NCI-H446 treated with DMSO at 0.1 percent for 48 hours (cell line): ENCODE results near the gene JAZF1.

Source experiments
- DNase-seq: peaks from one replicate; lab custom pipeline; 2025; lab: John Stamatoyannopoulos, UW

The JAZF1 gene

DNA sequence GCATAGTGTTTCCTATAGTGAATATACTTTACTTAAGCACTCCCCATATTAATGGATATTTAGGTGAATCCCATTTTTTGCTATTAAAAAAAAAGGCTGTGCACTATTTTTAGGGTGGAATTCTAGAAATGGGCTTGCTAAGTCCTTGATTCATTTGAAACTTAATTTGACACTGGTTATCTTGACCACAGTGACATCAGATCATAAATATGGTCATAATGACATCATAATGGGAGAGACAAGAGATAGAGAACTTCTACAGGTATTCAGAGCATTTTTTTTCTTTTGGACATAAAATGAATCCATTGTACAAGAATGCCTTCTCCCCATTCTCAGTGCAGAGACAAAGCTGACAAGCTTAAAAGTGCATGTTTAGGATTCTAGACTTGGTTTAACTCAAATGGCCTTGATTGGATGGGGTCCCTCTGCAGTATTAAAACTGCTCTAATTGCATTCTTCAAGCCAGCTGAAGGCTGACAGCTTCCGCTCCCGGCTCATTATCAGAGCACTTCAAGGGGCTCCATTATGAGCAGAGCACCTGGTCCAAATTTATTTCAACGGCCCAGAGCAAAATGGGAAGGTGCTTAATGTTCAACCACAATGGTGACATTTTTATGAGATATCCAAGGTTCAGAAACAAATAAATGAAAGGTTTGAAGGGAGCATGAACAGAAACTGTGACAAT, 104.8 kb downstream of the JAZF1 start:
- no peak for DNase-seq

DNA sequence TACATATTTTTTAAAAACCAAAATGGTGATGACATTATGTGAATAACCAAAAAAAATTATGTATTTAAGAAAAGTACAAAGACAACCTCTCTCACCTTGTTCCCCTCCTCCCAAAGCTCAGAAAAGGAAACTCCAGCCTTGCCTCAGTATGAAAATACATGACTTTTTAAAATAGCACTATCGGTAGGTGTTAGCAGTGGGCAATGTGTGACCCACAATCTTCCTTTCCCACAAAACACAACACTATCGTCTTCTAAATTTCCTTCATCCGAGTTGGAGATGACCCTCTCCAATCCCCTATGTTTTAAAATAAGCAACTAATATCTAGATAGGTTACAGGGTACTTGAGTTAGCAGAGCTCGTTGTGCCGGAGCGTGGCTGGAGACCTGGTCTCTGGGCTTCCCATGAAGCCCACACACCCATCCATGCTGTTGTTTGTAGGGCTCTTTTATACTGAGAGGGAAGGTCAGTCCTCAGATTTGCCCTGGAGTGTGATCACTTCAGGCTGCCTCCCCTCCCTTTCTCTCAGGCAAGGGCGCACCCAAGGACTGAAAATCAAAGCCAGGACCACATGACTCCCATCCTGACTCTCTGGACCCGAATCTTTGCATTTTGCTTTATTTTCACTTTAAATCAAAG, 107.6 kb downstream of the JAZF1 start:
- no peak for DNase-seq

DNA sequence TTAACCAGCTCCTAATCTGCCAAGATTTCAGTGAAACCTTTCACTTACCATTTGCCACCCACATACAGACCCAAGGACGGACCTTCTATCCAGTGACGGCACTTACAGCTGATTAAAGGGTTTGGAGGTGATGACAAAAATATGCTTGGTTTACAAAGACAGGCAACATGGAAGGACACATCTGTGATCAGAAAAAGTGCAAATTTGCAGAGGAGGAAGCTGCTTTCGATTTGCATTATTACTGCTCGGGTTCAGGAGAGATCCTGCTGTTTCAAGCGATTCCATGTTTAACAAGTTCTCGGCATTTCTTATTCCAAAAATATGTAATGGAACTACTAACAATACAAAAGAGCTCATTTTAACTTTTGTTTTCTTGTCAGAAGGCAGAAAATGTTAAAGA, 109.0 kb downstream of the JAZF1 start:
- DNase-seq = no peak

GRCh38 chr7:28070297-28071055, 110.1 kb downstream of the JAZF1 start:
- no peak for DNase-seq

DNA sequence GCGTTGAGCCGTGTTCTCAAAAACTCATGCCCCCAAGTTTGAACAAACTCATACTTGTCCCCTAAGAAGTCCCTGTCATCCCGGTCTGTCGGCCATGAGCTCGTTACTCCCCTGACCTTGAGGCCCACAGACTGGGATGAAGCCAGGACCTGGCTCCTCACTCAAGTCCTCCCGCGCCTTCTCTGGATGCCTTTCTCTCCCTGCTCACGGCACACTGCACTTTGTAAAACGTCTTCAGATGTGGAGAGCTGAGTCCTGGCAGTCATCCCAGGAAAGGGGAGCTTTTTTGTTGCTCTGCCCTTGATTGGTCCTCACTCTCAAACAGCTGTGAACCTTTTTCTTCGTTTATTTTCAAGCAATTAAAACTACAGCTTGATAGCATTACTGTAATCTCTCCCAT, 110.8 kb downstream of the JAZF1 start:
- DNase-seq = no peak

DNA sequence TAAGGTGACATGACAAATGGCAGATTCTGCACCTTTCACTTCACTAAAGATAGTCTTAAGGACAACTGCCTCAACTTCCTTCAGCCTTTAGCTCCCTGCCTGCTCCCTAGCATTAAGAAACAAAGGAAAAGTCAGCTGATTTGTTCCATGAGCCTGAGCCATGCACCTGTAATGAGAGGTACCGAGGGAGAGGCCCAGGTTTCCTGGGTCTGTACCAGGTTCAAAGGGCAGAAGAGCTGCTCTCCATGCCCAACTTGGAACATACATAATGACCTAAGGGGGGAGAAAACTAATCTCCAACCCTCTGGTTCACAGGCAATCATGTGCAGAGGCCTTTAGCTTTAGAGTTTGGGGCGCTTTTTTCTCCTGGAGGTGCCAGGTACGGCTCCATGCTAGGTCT, 111.2 kb downstream of the JAZF1 start:
- DNase-seq = no peak

DNA sequence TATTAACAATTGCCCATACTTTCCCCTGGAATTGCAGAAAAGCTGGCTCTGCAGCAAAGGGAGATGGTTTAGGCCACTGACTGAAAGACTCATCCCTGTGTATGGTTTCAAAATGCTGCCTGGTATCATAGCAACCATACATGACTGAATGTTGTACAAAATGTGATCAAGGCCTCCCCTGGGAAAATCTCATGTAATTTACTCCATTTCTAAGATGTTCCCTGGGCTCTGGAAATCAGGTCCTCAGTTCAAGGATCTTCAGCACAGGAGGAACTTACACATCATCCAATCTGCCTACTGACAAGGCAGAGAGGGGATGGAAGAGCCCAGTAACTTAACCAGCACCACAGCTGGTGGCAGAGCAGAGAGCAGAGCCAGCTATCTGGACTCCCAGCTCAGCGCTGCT, 111.8 kb downstream of the JAZF1 start:
- no peak for DNase-seq

DNA sequence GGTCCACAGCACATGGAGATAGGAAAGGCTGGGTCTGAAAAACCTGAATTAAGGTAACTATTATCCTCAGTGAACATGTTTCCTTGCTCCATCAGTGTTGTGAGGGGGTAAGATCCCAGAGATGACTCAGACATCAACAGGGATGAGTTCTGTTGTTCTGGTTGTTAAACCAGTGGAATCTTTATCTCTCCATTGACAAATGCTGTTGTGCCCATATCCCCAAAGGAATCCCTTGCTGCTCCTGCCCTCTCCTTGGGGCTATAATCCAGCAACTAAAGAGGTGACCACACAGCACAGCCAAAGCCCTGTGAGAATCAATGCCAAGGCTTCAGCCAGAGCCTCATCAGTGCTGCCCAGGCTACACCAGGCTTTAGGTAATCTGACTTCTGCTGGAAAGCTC, 113.4 kb downstream of the JAZF1 start:
- no peak for DNase-seq

DNA sequence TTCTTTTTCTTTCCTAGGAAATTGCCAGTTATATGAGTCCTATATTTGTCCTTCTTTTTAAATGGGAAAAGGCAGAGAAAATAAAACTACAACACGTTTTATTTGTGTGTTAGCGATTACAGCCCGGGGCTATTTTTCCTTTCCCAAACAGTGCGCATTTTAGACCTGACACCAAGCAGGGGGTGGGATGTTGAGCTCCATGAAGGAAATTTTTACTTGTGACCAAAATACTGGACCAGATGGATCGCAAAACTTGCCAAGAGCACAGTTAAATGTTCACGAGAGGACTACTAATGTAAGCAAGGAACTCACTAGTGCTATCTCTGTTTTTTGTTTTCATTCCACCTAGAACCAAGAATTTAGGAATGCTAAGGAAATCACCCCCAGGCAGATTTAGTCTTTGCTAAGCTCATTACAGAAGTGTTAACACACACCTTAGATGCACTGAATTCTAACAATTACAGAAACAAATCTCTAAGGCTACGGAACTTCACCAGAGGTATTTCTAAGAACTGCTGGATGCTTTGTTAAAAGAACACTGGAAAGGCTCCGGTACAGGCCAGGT, 114.8 kb downstream of the JAZF1 start:
- no peak for DNase-seq

GRCh38 chr7:28065308-28065707, 115.3 kb downstream of the JAZF1 start:
- DNase-seq = no peak

DNA sequence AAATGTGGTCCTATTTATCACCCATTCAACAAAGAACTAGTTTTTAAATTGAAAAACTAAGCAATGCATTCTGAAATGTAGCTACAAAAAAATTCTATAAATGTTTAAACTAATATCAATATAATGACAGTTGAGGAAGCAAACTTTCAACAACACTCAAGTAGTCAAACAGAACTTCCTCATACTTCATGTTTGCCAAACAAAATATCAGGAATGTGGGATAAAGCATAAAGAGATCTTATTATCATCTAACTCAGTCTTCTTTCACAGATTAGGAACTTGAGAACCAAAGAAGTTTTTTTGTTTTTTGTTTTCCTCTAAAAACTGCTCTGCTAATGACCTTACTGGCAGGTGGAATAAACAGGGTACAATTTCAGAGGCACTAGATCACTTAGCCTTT, 116.2 kb downstream of the JAZF1 start:
- no peak for DNase-seq

- peak; percentile 5 for DNase-seq
Observed at GRCh38 chr7:28062197-28062991, 118.2 kb downstream of the JAZF1 start.

DNA sequence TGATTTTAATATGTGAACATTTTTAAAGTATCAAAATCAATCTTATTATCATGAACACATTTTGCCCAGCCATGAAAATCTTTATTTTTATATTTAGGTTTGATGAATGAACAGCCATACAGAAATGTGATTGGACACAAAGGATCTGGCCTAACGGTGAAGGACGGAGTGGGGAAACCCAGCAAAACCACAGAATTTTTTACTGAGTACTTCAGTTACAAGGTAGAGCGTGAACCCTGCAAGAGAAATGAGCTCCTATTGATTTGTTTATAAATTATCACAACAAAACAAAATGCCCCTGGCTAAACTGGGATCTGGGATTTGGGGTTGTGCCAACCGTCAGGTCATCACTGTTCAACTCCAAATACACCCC, 118.8 kb downstream of the JAZF1 start:
- DNase-seq = no peak

- DNase-seq = no peak
Observed at GRCh38 chr7:28060371-28060950, 120.1 kb downstream of the JAZF1 start.

DNA sequence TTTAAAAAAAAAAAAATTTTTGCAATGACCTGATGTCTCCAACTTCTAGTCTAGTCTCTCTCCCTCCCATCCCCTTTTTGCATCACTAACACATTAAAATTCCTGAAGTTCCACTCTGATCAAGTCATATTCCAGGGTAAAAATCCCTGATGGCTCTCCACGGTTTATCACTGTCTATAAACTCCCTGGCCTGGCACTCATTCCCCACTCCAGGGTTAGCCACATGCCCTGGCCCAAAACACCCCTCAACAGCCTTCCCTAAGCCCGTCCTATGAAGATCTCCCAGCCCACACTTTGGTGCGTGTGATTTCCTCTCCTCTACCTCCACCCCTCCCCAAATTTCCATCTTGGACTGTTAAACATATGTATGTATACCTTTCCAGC, 125.4 kb downstream of the JAZF1 start:
- no peak for DNase-seq

DNA sequence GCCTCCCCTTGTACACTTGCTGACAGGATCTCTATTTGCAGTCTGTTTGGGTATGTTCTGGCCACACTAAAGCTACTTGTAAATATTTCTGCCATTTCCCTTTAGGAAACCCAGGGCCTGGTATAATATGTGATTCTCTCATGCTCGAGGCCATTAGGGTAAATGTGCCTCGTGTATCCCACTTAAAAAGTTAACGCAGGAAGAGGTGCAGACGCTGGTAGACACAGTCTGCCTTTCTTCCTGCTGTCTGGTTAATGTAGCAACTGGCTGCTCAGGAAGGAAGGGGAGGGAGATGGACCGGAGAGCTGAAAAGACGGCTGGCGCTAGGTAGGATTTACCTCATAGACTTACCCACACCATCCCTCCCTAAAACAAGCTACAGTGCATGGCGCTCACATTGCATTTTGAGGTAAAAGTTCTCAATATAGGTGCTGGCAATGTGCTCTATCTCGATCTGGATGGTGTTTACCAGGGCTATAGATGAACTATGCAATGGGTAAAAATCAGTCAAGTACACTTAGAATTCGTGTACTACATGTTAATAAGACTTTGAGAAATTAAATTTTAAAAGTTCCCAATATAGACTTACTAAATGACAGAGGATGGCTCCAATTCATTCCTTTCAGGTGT, 125.9 kb downstream of the JAZF1 start:
- DNase-seq = no peak

GRCh38 chr7:28052933-28053332, 127.7 kb downstream of the JAZF1 start:
- no peak for DNase-seq

GRCh38 chr7:28048694-28049093, 131.9 kb downstream of the JAZF1 start:
- no peak for DNase-seq

GRCh38 chr7:28046035-28046434, 134.6 kb downstream of the JAZF1 start:
- no peak for DNase-seq

GRCh38 chr7:28045592-28045991, 135.0 kb downstream of the JAZF1 start:
- no peak for DNase-seq

GRCh38 chr7:28044825-28045224, 135.8 kb downstream of the JAZF1 start:
- DNase-seq = no peak
